A549 (cell line): ENCODE results near the gene GREB1. TPM values are rescaled to one million over a fixed set of nuclear protein-coding genes. Genes with fewer than 3 reads are reported as not detected.

ENCODE experiments used
- ATAC-seq, 2 experiments: fragments of 200-7000 bp in 1 of 2; fragments of >200 bp in 1 of 2; cut with Nextera tagmentation in 1 of 2; cut with Tn5 transposase in 1 of 2; 3 replicates each; pipeline versions ENCODE4 v1.8.0 to v1.9.1; 2018 to 2020; ENCODE audit warnings: mild to moderate bottlenecking in 1 of 2, moderate library complexity in 1 of 2
- CTCF ChIA-PET: fragments of 300-600 bp; sonication (Branson Sonifier 250); formaldehyde crosslinking; extraction: SDS; loops from one replicate; lab custom pipeline; 2021; ENCODE audit warnings: antibody characterized with exemption, inconsistent platforms; lab: Yijun Ruan, JAX
- POLR2A ChIA-PET: fragments of 350-600 bp; formaldehyde crosslinking; extraction: SDS; loops from one replicate; lab custom pipeline; 2021; ENCODE audit warnings: antibody characterized with exemption, inconsistent platforms; lab: Yijun Ruan, JAX
- DNase-seq, 2 experiments: peaks; one replicate each; pipeline versions ENCODE4 v3.0.0 to v3.0.0-alpha.2; 2011 to 2016; ENCODE audit warnings: low read depth in 1 of 2, low spot score in 1 of 2
- FAIRE-seq: peaks from 2 replicates; lab custom pipeline; 2011; peaks lifted over from hg19 to GRCh38; lab: Jason Lieb, UNC
- H3K27ac ChIP-seq, 2 experiments: fragments of >200 bp; sonication (Bioruptor Twin); formaldehyde crosslinking; 3 replicates each; pipeline ENCODE4 v1.5.1; 2016 to 2017
- H3K4me1 ChIP-seq: fragments of >200 bp; sonication (Bioruptor Twin); formaldehyde crosslinking; 3 replicates; pipeline ENCODE4 v1.6.1; 2016
- H3K4me2 ChIP-seq: fragments of >200 bp; sonication (Bioruptor Twin); formaldehyde crosslinking; 3 replicates; pipeline ENCODE4 v1.6.1; 2016
- H3K4me3 ChIP-seq: fragments of >200 bp; sonication (Bioruptor Twin); formaldehyde crosslinking; 3 replicates; pipeline ENCODE4 v1.5.1; 2016
- H3K9me3 ChIP-seq: fragments of >200 bp; sonication (Bioruptor Twin); formaldehyde crosslinking; 3 replicates; pipeline ENCODE4 v1.6.1; 2016
- CHD2 ChIP-seq: fragments of 150-350 bp; IDR thresholded peaks from 2 replicates; pipeline ENCODE4 v1.6.1; 2014; ENCODE audit warnings: low read length; ENCODE audit not compliant: partially characterized antibody
- EP300 ChIP-seq, 2 experiments: fragments of >200 bp; sonication (Bioruptor Twin); formaldehyde crosslinking; IDR thresholded peaks; 2 replicates in 1 of 2; 3 replicates in 1 of 2; pipeline ENCODE4 v1.6.1; 2016 to 2017
- ESRRA ChIP-seq: fragments of 150-350 bp; IDR thresholded peaks from 2 replicates; pipeline ENCODE4 v1.6.1; 2014; ENCODE audit warnings: mild to moderate bottlenecking, low read length, borderline replicate concordance
- FOSB ChIP-seq: fragments of 250-450 bp; sonication (Bioruptor Pico); IDR thresholded peaks from 2 replicates; pipeline ENCODE4 v1.5.0; 2020; ENCODE audit warnings: mild to moderate bottlenecking, moderate library complexity
- FOSL2 ChIP-seq, 2 experiments: fragments of 450-650 bp in 1 of 2; fragments of >200 bp in 1 of 2; sonication (Bioruptor Twin) in 1 of 2; formaldehyde crosslinking; IDR thresholded peaks; 2 replicates each; pipeline versions ENCODE4 v1.5.0 to v1.6.1; 2016 to 2020; ENCODE audit warnings: mild to moderate bottlenecking in 1 of 2, moderate library complexity in 1 of 2
- HDAC2 ChIP-seq: fragments of 200-600 bp; sonication (generic); IDR thresholded peaks from 2 replicates; pipeline ENCODE4 v1.6.1; 2016
- HEYL ChIP-seq: fragments of 250-450 bp; sonication (Bioruptor Pico); IDR thresholded peaks from 2 replicates; pipeline ENCODE4 v1.8.0; 2021; ENCODE audit warnings: mild to moderate bottlenecking, moderate library complexity
- HOXA7 ChIP-seq: fragments of 250-450 bp; sonication (Bioruptor Pico); IDR thresholded peaks from 2 replicates; pipeline ENCODE4 v1.5.0; 2020; ENCODE audit warnings: mild to moderate bottlenecking, moderate library complexity
- HOXB13 ChIP-seq: fragments of 250-450 bp; sonication (Bioruptor Pico); IDR thresholded peaks from 2 replicates; pipeline ENCODE4 v1.5.0; 2020; ENCODE audit warnings: low read depth, mild to moderate bottlenecking, moderate library complexity
- HOXB5 ChIP-seq: fragments of 250-450 bp; sonication (Bioruptor Pico); IDR thresholded peaks from 2 replicates; pipeline ENCODE4 v1.5.0; 2020; ENCODE audit warnings: mild to moderate bottlenecking, moderate library complexity
- JUNB ChIP-seq: fragments of >200 bp; sonication (Bioruptor Twin); formaldehyde crosslinking; IDR thresholded peaks from 2 replicates; pipeline ENCODE4 v1.6.1; 2016
- KDM5A ChIP-seq: fragments of 200-600 bp; sonication (generic); IDR thresholded peaks from 2 replicates; pipeline ENCODE4 v1.6.1; 2016; ENCODE audit warnings: antibody characterized with exemption, mild to moderate bottlenecking
- MAFK ChIP-seq: fragments of 450-650 bp; IDR thresholded peaks from 2 replicates; pipeline ENCODE4 v1.6.1; 2014; ENCODE audit not compliant: partially characterized antibody
- MAX ChIP-seq: IDR thresholded peaks from 2 replicates; pipeline ENCODE4 v1.6.1; 2012
- MAZ ChIP-seq: fragments of 150-350 bp; IDR thresholded peaks from 2 replicates; pipeline ENCODE4 v1.6.1; 2014; ENCODE audit warnings: antibody characterized with exemption, low read depth, low read length, borderline replicate concordance
- MYC ChIP-seq: IDR thresholded peaks from 2 replicates; pipeline ENCODE4 v1.6.1; 2012; ENCODE audit warnings: mild to moderate bottlenecking, inconsistent platforms, low read length, improper control_type of control experiment, borderline replicate concordance
- NR3C1 ChIP-seq: fragments of >200 bp; sonication (Bioruptor Twin); formaldehyde crosslinking; IDR thresholded peaks from 3 replicates; pipeline ENCODE4 v1.6.1; 2017
- PBX3 ChIP-seq: IDR thresholded peaks from 2 replicates; pipeline ENCODE4 v1.6.1; 2012
- RAD21 ChIP-seq, 2 experiments: fragments of >200 bp in 1 of 2; sonication (Bioruptor Twin) in 1 of 2; formaldehyde crosslinking in 1 of 2; IDR thresholded peaks in 1 of 2; conservative IDR thresholded peaks in 1 of 2; 2 replicates in 1 of 2; 3 replicates in 1 of 2; pipeline ENCODE4 v1.6.1; 2012 to 2018; ENCODE audit warnings: inconsistent platforms in 1 of 2
- RARB ChIP-seq: fragments of 250-450 bp; sonication (Bioruptor Pico); IDR thresholded peaks from 2 replicates; pipeline ENCODE4 v1.8.0; 2021; ENCODE audit warnings: mild to moderate bottlenecking, moderate library complexity
- RFX5 ChIP-seq: fragments of 450-650 bp; IDR thresholded peaks from 2 replicates; pipeline ENCODE4 v1.7.1; 2014; ENCODE audit warnings: antibody characterized with exemption, mild to moderate bottlenecking, moderate library complexity
- RNF2 ChIP-seq: fragments of 200-600 bp; sonication (generic); IDR thresholded peaks from 2 replicates; pipeline ENCODE4 v1.6.1; 2016; ENCODE audit warnings: low read depth, mild to moderate bottlenecking, antibody characterized with exemption, moderate library complexity, borderline replicate concordance
- ZFP36 ChIP-seq: fragments of 450-650 bp; IDR thresholded peaks from 2 replicates; pipeline ENCODE4 v1.6.1; 2014; ENCODE audit warnings: borderline replicate concordance; ENCODE audit not compliant: partially characterized antibody
- ZNF302 ChIP-seq: fragments of 250-450 bp; sonication (Bioruptor Pico); IDR thresholded peaks from 2 replicates; pipeline ENCODE4 v1.9.0; 2021; ENCODE audit warnings: inconsistent platforms, mild to moderate bottlenecking, moderate library complexity
- ZSCAN20 ChIP-seq: fragments of 250-450 bp; sonication (Bioruptor Pico); IDR thresholded peaks from 2 replicates; pipeline ENCODE4 v1.8.0; 2022; ENCODE audit warnings: mild to moderate bottlenecking, moderate library complexity
- WGBS: methylation state at CpG from one replicate; pipeline ENCODE4 v1.1.6; 2017; ENCODE audit errors: missing lambda C conversion rate; 5-methylcytosine and 5-hydroxymethylcytosine counted together
- polyA plus RNA-seq, 4 experiments: library from polyadenylated mRNA; depleted of rRNA in 3 of 4; stranded (reverse); fragments of >200 nt; fragmentation: RNase III in 1 of 4; extraction: RNeasy Plus Mini Kit Qiagen cat#74134 plus additional on column Dnase treatment in 1 of 4; gene quantifications; 2 replicates in 3 of 4; 3 replicates in 1 of 4; pipeline ENCODE4 v1.2.3, GENCODE V29; 2011 to 2017
- TF ChIP-seq, protein P1 (sequence below): fragments of >200 bp; sonication (Bioruptor Twin); formaldehyde crosslinking; IDR thresholded peaks from 3 replicates; pipeline ENCODE4 v1.6.1; 2016

GREB1 gene
- polyA plus RNA-seq, 2 of the 4 experiments (the other 2 are of a cell fraction), result 1.1 to 1.3 TPM

- Histone ChIP-seq H3K4me3 (no peak overlapping the region), H3K4me2 (no peak overlapping the region; the same call in 2 of the 3 replicates), H3K27ac (no peak overlapping the region), H3K4me1 (peaks cover 8% of the 10 kb centered on the region), H3K9me3 (peaks cover 14% of the 10 kb centered on the region; the same call in 2 of the 3 replicates)
- no peak for DNase-seq
- TF ChIP-seq FOSL2 (IDR thresholded peaks at IDR 0.05) (no peak), FOSL2 (CRISPR knock-in tag; IDR thresholded peaks at IDR 0.05) (no peak), JUNB (no peak), HOXB13 (CRISPR knock-in tag) (no peak), RFX5 (no peak), CHD2 (no peak), HOXA7 (CRISPR knock-in tag) (no peak), MAZ (no peak), RAD21 (conservative IDR thresholded peaks at IDR 0.05 in 1 of 2, IDR thresholded peaks at IDR 0.05 in 1 of 2) (no peak)
- POLR2A ChIA-PET, result no interaction called here
- CTCF ChIA-PET, result interaction anchor here (0.6 to 11.5 kb wide), 6 partner anchors 13 to 367 kb away, joined by 3 to 73 read pairs (median 6); a partner anchor contains a TSS
- 90% methylated on average over 4 of the region's 4 CpGs for WGBS
- ATAC-seq, result no peak
- FAIRE-seq, result no peak
Observed at GRCh38 chr2:11499081-11499743, 34.6 kb upstream of the GREB1 start.

- ATAC-seq, result peak in 1 of 2 experiments; percentile 40; a peak in 1 of 6 replicates
- ChIA-PET POLR2A (no interaction called here), CTCF (interaction anchor here (0.7 to 11.5 kb wide), 5 partner anchors 10 to 368 kb away, joined by 3 to 73 read pairs (median 6); a partner anchor contains a TSS)
- Histone ChIP-seq H3K4me1 (peaks cover 8% of the 10 kb centered on the region), H3K4me3 (no peak overlapping the region), H3K27ac (no peak overlapping the region), H3K4me2 (no peak overlapping the region), H3K9me3 (peaks cover 16% of the 10 kb centered on the region; the same call in 2 of the 3 replicates)
- no peak for FAIRE-seq
- 69% methylated on average over 5 of the region's 5 CpGs for WGBS
- TF ChIP-seq ZNF302 (CRISPR knock-in tag) (no peak), MYC (no peak), JUNB (no peak), MAZ (no peak), NR3C1 (no peak), HOXB5 (no peak), ESRRA (no peak)
- DNase-seq, result no peak
Observed at GRCh38 chr2:11500702-11501303, 33.0 kb upstream of the GREB1 start.

- 43% methylated on average over 4 of the region's 4 CpGs for WGBS
- ATAC-seq, result no peak
- TF ChIP-seq FOSL2 (IDR thresholded peaks at IDR 0.05) (no peak), FOSL2 (CRISPR knock-in tag; IDR thresholded peaks at IDR 0.05) (no peak), HEYL (CRISPR knock-in tag) (no peak), PBX3 (no peak), EP300 (IDR thresholded peaks at IDR 0.05) (no peak), MAFK (no peak), MAX (no peak), ZFP36 (no peak), HDAC2 (no peak), ZSCAN20 (CRISPR knock-in tag) (no peak), FOSB (CRISPR knock-in tag) (no peak), KDM5A (no peak), RNF2 (no peak), CHD2 (no peak), RARB (no peak), RAD21 (conservative IDR thresholded peaks at IDR 0.05 in 1 of 2, IDR thresholded peaks at IDR 0.05 in 1 of 2) (no peak)
- TF ChIP-seq, protein P1, sequence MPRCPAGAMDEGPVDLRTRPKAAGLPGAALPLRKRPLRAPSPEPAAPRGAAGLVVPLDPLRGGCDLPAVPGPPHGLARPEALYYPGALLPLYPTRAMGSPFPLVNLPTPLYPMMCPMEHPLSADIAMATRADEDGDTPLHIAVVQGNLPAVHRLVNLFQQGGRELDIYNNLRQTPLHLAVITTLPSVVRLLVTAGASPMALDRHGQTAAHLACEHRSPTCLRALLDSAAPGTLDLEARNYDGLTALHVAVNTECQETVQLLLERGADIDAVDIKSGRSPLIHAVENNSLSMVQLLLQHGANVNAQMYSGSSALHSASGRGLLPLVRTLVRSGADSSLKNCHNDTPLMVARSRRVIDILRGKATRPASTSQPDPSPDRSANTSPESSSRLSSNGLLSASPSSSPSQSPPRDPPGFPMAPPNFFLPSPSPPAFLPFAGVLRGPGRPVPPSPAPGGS, result no peak
- Histone ChIP-seq H3K9me3 (peaks cover 16% of the 10 kb centered on the region; the same call in 2 of the 3 replicates), H3K4me3 (no peak overlapping the region), H3K4me1 (peaks cover 8% of the 10 kb centered on the region), H3K4me2 (no peak overlapping the region), H3K27ac (0 out of 6 replicates have a peak overlapping the region, but pooled peaks of 1 of the 2 experiments have one; percentile 18)
- FAIRE-seq, result no peak
- POLR2A ChIA-PET, result interaction anchor here (0.6 kb wide), 1 partner anchor 575 kb away, joined by 4 read pairs; no protein-coding TSS in a partner anchor
- peak in 1 of 2 experiments; percentile 42 for DNase-seq
- CTCF ChIA-PET, result no interaction called here
Observed at GRCh38 chr2:11502740-11503292, 31.0 kb upstream of the GREB1 start.
